Measurements from ENCODE around the gene LCN2. TPM values are rescaled to one million over a fixed set of nuclear protein-coding genes. Genes with fewer than 3 reads are reported as not detected.

LCN2 gene
- total RNA-seq, 1 experiment from 2014 or later: 1.0 TPM

- ATAC-seq: no peak
- no peak for TF ChIP-seq POLR2AphosphoS5 (IDR thresholded peaks at IDR 0.05; ENCODE audit: low read depth, low read length)
- TF ChIP-seq REST (IDR thresholded peaks at IDR 0.05; ENCODE audit: insufficient read depth in 1 of 2, low read depth in 2 of 2, low read length in 1 of 2): no peak
- TF ChIP-seq SIN3A (IDR thresholded peaks at IDR 0.05; ENCODE audit: borderline replicate concordance, insufficient read depth, low read depth, low read length): no peak
- no peak for TF ChIP-seq TCF7L2 (IDR thresholded peaks at IDR 0.05; ENCODE audit: low read depth, low read length)
- DNase-seq (ENCODE audit: low read depth, low spot score): no peak
- Histone ChIP-seq H3K36me3 (ENCODE audit: control insufficient read depth, insufficient read depth, low read length) (no peaks in the 10 kb centered on the region), H3K4me3 (ENCODE audit: low read depth in 2 of 2, low read length in 2 of 2) (no peak overlapping the region), H3K27me3 (ENCODE audit: control insufficient read depth, insufficient read depth, low read length) (no peaks in the 10 kb centered on the region), H3K27ac (ENCODE audit: low read length) (no peak overlapping the region), H3K9me3 (ENCODE audit: control insufficient read depth, insufficient read depth, low read depth, low read length) (no peaks in the 10 kb centered on the region), H3K4me1 (ENCODE audit: control insufficient read depth, insufficient read depth, low read length) (peaks cover 13% of the 10 kb centered on the region)
- ChIA-PET POLR2A (no interaction called here), CTCF (no interaction called here)
- intact Hi-C loops (cut with micrococcal nuclease; ENCODE audit: unreplicated experiment) (no loop called here), in situ Hi-C loops (cut with HindIII; ENCODE audit: low pct_unique_long_range_greater_than_20kb, low sequenced_read_pairs) (no loop called here)
- no TSS peak for BruUV-seq (replicated peaks)
Observed at GRCh38 chr9:128102196-128102595, 47.1 kb upstream of the LCN2 start.

- TF ChIP-seq REST (IDR thresholded peaks at IDR 0.05; ENCODE audit: insufficient read depth in 1 of 2, low read depth in 2 of 2, low read length in 1 of 2): no peak
- TF ChIP-seq TCF7L2 (IDR thresholded peaks at IDR 0.05; ENCODE audit: low read depth, low read length): no peak
- intact Hi-C loops (cut with micrococcal nuclease; ENCODE audit: unreplicated experiment) (no loop called here), in situ Hi-C loops (cut with HindIII; ENCODE audit: low pct_unique_long_range_greater_than_20kb, low sequenced_read_pairs) (no loop called here)
- Histone ChIP-seq H3K4me1 (ENCODE audit: control insufficient read depth, insufficient read depth, low read length) (peaks cover 7% of the 10 kb centered on the region), H3K27ac (ENCODE audit: low read length) (no peak overlapping the region), H3K4me3 (ENCODE audit: low read depth in 2 of 2, low read length in 2 of 2) (no peak overlapping the region), H3K36me3 (ENCODE audit: control insufficient read depth, insufficient read depth, low read length) (no peaks in the 10 kb centered on the region), H3K27me3 (ENCODE audit: control insufficient read depth, insufficient read depth, low read length) (no peaks in the 10 kb centered on the region), H3K9me3 (ENCODE audit: control insufficient read depth, insufficient read depth, low read depth, low read length) (no peaks in the 10 kb centered on the region)
- ChIA-PET CTCF (interaction anchor here (0.6 kb wide), 1 partner anchor 85 kb away, joined by 8 read pairs; no protein-coding TSS in a partner anchor), POLR2A (no interaction called here)
- BruUV-seq (replicated peaks): no TSS peak
- peak; percentile 49; the same call in 1 of the 2 replicates for ATAC-seq
- DNase-seq (ENCODE audit: low read depth, low spot score): no peak
Observed at GRCh38 chr9:128102861-128103588, 46.2 kb upstream of the LCN2 start.

Measured in Panc1 (cell line).